CD4-positive, alpha-beta T cell treated with Interleukin-15 for 4 hours (primary cell): Measurements from ENCODE around the gene COMMD9.

ENCODE experiments used
- DNase-seq: peaks from one replicate; pipeline ENCODE4 v3.0.0-alpha.2; 2020; ENCODE audit warnings: low spot score

COMMD9 gene

DNA sequence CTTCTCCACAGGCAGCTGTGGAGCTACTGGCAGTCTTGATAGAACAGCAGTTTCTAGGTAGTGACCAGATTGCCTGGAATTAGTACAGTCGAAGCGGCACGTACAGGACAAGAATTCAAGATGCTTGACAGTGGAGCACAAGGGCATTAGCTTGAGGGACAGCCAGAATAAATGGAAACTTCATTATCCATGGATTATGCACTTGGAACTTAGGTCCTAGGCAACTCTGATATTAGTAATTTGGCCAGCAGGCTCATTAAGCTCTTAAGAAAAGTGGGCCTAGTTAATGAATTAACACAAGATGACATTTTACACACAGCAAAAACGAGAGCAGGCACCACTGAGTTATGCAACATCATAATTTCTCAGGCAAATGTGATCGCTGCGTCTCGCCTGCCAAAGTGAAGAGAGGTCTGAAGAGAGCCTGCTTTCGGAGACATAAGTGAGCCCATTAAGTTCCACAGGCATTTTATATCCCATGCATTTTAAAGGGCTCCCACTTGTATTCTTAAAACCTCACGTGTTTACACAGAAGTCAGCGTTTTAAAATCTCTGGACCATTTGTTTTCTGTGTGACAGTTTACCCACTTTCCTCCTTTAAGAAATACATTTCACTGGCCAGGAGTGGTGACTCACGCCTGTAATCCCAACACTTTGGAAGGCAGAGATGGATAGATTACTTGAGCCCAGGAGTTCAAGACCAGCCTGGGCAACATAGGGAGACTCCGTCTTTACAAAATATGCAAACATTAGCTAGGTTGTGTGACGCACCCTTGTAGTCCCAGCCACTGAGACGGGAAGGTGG, 66.2 kb downstream of the COMMD9 start:
- DNase-seq, result no peak
